ENCODE measurements around the gene ASAP2. TPM values are rescaled to one million over a fixed set of nuclear protein-coding genes. Genes with fewer than 3 reads are reported as not detected.

ASAP2 gene
- total and polyA plus RNA-seq, 9 of the 15 experiments (the other 6 are each of a cell fraction or from before 2014, with no cell fraction given), result 0.06 to 4.3 (median 3.1) TPM

GRCh38 chr2:9169349-9170107 is 37.1 kb upstream of the ASAP2 start (continued):
- TF ChIP-seq ZNF592 (IDR thresholded peaks at IDR 0.05), result peak; percentile 97
- peak; percentile 86; the same call in 1 of the 2 replicates for TF ChIP-seq ELK3 (CRISPR knock-in tag; IDR thresholded peaks at IDR 0.05)
- 0 out of 2 replicates have a peak, but pooled peaks have one; percentile 21 for TF ChIP-seq ZNF518B (CRISPR knock-in tag; IDR thresholded peaks at IDR 0.05)
- peak; percentile 89 for TF ChIP-seq TEAD2 (tag; IDR thresholded peaks at IDR 0.05)
- peak; percentile 98 for TF ChIP-seq PTRF (tag; IDR thresholded peaks at IDR 0.05)
- no peak for TF ChIP-seq NCOA2 (IDR thresholded peaks at IDR 0.05; ENCODE audit: partially characterized antibody in 2 of 2)
- TF ChIP-seq ZNF695 (CRISPR knock-in tag; IDR thresholded peaks at IDR 0.05), result peak; percentile 92
- peak; percentile 65 for TF ChIP-seq ESRRA (IDR thresholded peaks at IDR 0.05; ENCODE audit: borderline replicate concordance, low read depth)
- no peak for TF ChIP-seq LEF1 (IDR thresholded peaks at IDR 0.05)
- TF ChIP-seq STAT5A (IDR thresholded peaks at IDR 0.05; ENCODE audit: borderline replicate concordance, low read length), result peak; percentile 96
- peak; percentile 76; the same call in 1 of the 2 replicates for TF ChIP-seq SP1 (CRISPR knock-in tag; IDR thresholded peaks at IDR 0.05)
- TF ChIP-seq SNAPC5 (CRISPR knock-in tag; IDR thresholded peaks at IDR 0.05), result peak; percentile 42; the same call in 1 of the 2 replicates
- peak; percentile 58; the same call in 1 of the 2 replicates for TF ChIP-seq CEBPB (tag; IDR thresholded peaks at IDR 0.05)
- no peak for TF ChIP-seq SNIP1 (IDR thresholded peaks at IDR 0.05; ENCODE audit: low read depth)
- peak; percentile 56; the same call in 1 of the 2 replicates for TF ChIP-seq ZKSCAN3 (CRISPR knock-in tag; IDR thresholded peaks at IDR 0.05)
- no peak for TF ChIP-seq ATF3 (IDR thresholded peaks at IDR 0.05)
- no peak for TF ChIP-seq ATF3 (CRISPR knock-in tag; conservative IDR thresholded peaks at IDR 0.05)
- no peak for TF ChIP-seq CC2D1A (IDR thresholded peaks at IDR 0.05)
- TF ChIP-seq HMG20A (CRISPR knock-in tag; conservative IDR thresholded peaks at IDR 0.05), result 0 out of 2 replicates have a peak, but pooled peaks have one; percentile 55
